ENCODE data around the gene POLE4. TPM values are rescaled to one million over a fixed set of nuclear protein-coding genes. Genes with fewer than 3 reads are reported as not detected.

Gene POLE4
- total and polyA plus RNA-seq, 9 of the 15 experiments (the other 6 are each of a cell fraction or from before 2014, with no cell fraction given) = 25.7 to 73.7 (median 57.3) TPM

- TF ChIP-seq, protein P1, sequence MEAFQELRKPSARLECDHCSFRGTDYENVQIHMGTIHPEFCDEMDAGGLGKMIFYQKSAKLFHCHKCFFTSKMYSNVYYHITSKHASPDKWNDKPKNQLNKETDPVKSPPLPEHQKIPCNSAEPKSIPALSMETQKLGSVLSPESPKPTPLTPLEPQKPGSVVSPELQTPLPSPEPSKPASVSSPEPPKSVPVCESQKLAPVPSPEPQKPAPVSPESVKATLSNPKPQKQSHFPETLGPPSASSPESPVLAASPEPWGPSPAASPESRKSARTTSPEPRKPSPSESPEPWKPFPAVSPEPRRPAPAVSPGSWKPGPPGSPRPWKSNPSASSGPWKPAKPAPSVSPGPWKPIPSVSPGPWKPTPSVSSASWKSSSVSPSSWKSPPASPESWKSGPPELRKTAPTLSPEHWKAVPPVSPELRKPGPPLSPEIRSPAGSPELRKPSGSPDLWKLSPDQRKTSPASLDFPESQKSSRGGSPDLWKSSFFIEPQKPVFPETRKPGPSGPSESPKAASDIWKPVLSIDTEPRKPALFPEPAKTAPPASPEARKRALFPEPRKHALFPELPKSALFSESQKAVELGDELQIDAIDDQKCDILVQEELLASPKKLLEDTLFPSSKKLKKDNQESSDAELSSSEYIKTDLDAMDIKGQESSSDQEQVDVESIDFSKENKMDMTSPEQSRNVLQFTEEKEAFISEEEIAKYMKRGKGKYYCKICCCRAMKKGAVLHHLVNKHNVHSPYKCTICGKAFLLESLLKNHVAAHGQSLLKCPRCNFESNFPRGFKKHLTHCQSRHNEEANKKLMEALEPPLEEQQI (IDR thresholded peaks at IDR 0.05) = no peak
- no peak for TF ChIP-seq ZNF121 (CRISPR knock-in tag; conservative IDR thresholded peaks at IDR 0.05)
- no peak for TF ChIP-seq NFRKB (IDR thresholded peaks at IDR 0.05; ENCODE audit: low read depth)
- no peak for TF ChIP-seq PML (IDR thresholded peaks at IDR 0.05; ENCODE audit: low read length)
- TF ChIP-seq BACH1 (tag; IDR thresholded peaks at IDR 0.05) = no peak
- no peak for TF ChIP-seq ZNF644 (tag; IDR thresholded peaks at IDR 0.05; ENCODE audit: low read depth)
- no peak for TF ChIP-seq MTA1 (IDR thresholded peaks at IDR 0.05; ENCODE audit: borderline replicate concordance)
- TF ChIP-seq RFX7 (CRISPR knock-in tag; IDR thresholded peaks at IDR 0.05) = no peak
- TF ChIP-seq, protein P2, sequence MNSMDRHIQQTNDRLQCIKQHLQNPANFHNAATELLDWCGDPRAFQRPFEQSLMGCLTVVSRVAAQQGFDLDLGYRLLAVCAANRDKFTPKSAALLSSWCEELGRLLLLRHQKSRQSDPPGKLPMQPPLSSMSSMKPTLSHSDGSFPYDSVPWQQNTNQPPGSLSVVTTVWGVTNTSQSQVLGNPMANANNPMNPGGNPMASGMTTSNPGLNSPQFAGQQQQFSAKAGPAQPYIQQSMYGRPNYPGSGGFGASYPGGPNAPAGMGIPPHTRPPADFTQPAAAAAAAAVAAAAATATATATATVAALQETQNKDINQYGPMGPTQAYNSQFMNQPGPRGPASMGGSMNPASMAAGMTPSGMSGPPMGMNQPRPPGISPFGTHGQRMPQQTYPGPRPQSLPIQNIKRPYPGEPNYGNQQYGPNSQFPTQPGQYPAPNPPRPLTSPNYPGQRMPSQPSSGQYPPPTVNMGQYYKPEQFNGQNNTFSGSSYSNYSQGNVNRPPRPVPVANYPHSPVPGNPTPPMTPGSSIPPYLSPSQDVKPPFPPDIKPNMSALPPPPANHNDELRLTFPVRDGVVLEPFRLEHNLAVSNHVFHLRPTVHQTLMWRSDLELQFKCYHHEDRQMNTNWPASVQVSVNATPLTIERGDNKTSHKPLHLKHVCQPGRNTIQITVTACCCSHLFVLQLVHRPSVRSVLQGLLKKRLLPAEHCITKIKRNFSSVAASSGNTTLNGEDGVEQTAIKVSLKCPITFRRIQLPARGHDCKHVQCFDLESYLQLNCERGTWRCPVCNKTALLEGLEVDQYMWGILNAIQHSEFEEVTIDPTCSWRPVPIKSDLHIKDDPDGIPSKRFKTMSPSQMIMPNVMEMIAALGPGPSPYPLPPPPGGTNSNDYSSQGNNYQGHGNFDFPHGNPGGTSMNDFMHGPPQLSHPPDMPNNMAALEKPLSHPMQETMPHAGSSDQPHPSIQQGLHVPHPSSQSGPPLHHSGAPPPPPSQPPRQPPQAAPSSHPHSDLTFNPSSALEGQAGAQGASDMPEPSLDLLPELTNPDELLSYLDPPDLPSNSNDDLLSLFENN (IDR thresholded peaks at IDR 0.05; ENCODE audit: low read depth in 2 of 2, low read length in 2 of 2) = no peak
- TF ChIP-seq ATF4 (CRISPR knock-in tag; IDR thresholded peaks at IDR 0.05) = no peak
- no peak for TF ChIP-seq ZNF347 (CRISPR knock-in tag; IDR thresholded peaks at IDR 0.05; ENCODE audit: low read depth)
Measured at GRCh38 chr2:74911061-74911460, 47.4 kb upstream of the POLE4 start (continued).

Measured in K562 (cell line).